C4-2B (cell line): ENCODE results near the gene WDR4.

ENCODE experiments used
- H3K27ac ChIP-seq: fragments of 450-650 bp; 2 replicates; pipeline ENCODE4 v1.5.1; 2017
- ZFX ChIP-seq: fragments of 450-650 bp; IDR thresholded peaks from 2 replicates; pipeline ENCODE4 v1.6.1; 2017
- TF ChIP-seq, protein P1 (sequence below): fragments of 450-650 bp; conservative IDR thresholded peaks from 2 replicates; pipeline ENCODE4 v1.5.1; 2017; ENCODE audit warnings: mild to moderate bottlenecking

The WDR4 gene

DNA sequence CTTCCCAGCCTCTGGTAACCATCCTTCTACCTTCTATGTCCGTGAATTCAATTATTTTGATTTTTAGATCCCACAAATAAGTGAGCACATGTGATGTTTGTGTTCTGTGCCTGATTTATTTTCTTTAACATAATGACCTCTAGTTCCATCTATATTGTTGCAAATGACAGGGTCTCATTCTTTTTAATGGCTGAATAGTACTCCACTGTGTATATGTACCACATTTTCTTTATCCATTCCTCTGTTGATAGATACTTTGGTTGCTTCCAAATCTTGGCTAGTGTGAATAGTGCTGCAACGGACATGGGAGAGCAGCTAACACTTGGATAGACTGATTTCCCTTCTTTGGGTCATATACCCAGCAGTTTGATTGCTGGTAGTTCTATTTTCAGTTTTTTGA, 51.8 kb downstream of the WDR4 start:
- H3K27ac ChIP-seq = no peak overlapping the region

DNA sequence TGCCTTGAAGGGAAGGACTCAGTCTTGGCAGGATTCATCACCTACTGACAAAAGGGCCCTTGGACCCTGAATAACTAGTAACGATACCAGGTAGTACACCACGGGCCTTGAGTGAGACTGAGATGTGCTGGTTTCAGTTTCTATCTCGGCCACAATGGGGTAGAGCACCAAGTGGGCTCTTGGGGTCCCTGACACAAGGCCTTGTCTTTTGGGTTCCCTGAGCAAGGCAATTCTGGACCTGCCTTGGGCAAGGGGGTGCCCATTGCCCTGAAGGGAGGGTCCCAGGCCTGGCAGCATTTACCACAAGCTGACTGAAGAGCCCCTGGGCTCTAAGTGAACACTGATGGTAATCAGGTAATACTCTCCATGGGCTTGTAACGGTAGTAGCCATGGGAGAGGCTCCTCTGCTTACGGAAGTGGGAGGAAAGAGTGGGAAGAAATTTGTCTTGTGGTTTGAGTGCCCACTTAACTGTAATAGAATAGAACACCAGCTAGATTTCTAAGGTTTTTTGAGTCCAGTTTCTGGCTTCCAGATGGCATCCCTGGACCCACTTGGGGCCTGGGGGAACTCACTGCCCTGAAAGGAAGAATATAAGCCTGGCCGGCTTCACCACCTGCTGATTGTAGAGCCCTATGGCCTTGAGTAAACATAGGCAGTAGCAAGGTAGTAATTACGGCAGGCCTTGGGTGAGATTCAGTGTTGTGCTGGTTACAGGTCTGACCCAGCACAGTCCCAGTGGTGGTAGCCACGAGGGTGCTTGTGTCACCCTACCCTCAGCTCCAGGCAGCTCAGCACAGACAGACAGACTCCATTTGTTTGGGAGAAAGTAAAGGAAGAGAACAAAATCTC, 58.5 kb downstream of the WDR4 start:
- TF ChIP-seq, protein P1, sequence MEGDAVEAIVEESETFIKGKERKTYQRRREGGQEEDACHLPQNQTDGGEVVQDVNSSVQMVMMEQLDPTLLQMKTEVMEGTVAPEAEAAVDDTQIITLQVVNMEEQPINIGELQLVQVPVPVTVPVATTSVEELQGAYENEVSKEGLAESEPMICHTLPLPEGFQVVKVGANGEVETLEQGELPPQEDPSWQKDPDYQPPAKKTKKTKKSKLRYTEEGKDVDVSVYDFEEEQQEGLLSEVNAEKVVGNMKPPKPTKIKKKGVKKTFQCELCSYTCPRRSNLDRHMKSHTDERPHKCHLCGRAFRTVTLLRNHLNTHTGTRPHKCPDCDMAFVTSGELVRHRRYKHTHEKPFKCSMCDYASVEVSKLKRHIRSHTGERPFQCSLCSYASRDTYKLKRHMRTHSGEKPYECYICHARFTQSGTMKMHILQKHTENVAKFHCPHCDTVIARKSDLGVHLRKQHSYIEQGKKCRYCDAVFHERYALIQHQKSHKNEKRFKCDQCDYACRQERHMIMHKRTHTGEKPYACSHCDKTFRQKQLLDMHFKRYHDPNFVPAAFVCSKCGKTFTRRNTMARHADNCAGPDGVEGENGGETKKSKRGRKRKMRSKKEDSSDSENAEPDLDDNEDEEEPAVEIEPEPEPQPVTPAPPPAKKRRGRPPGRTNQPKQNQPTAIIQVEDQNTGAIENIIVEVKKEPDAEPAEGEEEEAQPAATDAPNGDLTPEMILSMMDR = no peak
- TF ChIP-seq ZFX = no peak
- no peak overlapping the region for H3K27ac ChIP-seq

More for the DNA sequence above, 51.8 kb downstream of the WDR4 start:
- TF ChIP-seq, protein P1 = no peak
- no peak for TF ChIP-seq ZFX

DNA sequence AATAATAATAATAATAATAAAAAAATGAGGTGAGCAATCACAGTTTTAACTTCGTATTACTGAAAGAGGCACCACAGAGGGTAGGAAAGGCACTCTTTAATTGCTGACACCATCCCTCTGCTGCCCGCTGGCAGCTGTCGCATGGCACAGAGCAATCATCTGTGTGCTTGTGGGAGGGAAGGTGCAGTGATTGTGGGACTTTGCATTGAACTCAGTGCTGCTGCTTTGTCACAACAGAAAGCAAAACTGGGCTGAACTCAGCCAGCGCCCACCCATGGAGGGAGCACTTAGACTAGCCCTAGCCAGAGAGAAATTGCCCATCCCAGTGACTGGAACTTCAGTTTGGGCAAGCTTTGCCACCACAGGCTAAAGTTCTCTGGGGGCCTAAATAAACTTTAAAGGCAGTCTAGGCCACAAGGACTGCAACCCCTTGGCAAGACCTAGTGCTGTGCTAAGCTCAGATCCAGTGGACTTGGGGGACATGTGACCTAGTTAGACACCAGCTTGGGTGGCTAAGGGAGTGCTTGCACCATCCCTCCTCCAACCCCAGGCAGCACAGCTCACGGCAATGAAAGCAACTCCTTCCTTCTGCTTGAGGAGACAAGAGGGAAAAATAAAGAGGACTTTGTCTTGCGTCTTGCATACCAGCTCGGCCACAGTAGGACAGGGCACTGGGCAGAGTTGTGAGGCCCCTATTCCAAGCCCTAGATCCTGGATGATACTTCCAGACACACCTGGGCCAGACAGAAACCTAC, 59.3 kb downstream of the WDR4 start:
- no peak for TF ChIP-seq ZFX
- TF ChIP-seq, protein P1 = no peak
- no peak overlapping the region for H3K27ac ChIP-seq

DNA sequence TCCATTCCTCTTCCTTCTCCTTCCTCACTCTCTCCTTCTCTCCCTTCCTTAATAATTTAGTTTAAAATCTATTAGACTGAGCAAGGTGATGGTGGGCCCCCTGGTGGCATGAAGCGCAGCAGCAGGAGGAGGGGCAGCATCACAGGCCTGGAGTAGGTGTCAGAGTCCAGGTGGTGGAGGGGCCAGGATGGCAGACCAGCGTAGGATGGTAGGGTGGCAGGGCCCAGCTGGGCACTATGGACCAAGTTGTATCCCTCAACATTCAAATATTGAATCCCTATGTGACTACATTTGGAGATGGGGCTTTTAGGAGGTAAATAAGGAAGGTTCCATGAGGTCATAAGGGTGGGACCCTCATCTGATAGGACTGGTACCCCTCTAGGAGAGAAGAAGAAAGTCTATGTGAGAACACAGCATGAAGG, 61.0 kb downstream of the WDR4 start:
- no peak overlapping the region for H3K27ac ChIP-seq
- no peak for TF ChIP-seq ZFX
- TF ChIP-seq, protein P1 = peak; percentile 90

DNA sequence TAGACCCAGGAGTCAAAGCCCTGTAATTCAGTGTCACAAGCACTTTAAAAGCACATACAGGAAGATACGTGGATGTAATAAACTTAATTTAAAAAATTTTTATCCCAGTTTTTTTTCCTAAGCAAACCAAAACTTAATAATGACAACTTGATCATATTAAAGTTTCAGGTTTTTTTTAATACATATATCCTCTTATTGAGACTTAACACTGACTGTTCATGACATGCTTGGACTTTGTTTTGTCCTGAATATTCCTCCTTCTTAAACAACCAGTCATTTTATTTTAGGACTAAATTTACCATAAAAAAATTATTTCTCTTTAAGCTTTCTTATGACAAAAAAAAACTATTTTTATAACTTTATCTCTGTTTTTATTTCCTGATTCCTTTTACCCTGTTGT, 64.1 kb downstream of the WDR4 start:
- no peak overlapping the region for H3K27ac ChIP-seq
- TF ChIP-seq, protein P1 = no peak
- TF ChIP-seq ZFX = no peak

DNA sequence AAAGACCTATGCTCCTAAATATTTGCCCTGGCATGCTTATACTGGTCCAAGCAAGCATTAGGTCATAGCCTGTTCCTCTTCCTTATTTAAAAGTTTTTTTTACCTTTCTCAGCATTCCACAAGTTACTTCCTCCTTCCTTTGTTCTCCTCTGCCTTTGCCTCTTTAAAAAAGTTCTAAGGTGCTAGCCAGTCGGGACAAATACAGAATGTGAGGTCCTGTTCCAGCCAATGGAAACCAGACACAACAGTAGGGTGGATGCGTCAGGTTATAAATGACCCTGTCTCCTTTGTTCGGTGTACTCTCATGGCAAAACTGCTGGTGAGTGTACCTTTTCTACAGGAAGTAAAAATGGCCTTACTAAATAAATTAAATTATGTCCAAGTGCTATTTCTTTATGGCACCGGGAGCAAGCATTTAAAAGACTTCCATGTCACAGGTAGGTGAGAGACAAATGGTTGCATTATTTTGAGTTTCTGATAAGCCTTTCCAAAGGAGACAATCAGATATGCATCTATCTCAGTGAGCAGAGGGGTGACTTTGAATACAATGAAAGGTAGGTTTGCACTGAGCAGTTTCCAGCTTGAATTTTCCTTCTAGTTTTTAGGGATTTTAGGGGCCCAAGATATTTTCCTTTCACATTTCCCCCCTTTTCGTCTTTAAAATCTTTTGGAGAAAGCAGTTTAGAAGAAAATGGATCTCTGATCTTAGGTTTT, 66.7 kb downstream of the WDR4 start:
- peak overlapping the region; percentile 84; the same call in 1 of the 2 replicates for H3K27ac ChIP-seq

DNA sequence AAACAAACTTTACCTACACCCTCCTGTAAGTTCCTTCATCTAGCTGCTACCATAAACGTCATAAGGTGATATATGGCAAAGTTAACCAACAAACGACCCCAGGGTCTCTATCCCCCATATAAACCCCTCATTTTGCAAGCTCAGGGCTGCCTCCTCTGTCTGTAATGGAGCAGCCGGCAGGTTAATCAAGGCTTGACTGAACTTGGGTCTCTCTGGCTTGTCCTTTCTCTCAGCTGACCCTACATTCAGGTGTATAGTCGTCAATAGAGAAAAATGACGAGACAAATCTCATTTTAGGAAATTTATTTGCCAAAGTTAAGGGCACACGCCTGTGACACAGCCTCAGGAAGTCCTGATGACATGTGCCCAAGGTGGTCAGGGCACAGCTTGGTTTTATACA, 67.4 kb downstream of the WDR4 start:
- no peak for TF ChIP-seq ZFX
- TF ChIP-seq, protein P1 = no peak
- peak overlapping the region; percentile 84 for H3K27ac ChIP-seq
